ENCODE results near the gene GET3. TPM values are rescaled to one million over a fixed set of nuclear protein-coding genes. Genes with fewer than 3 reads are reported as not detected.
A peak's percentile ranks its signal among the peaks of the same experiment; 100 is the strongest.

Gene GET3
- total RNA-seq, 1 donor from 2014 or later: 60.7 TPM

DNA sequence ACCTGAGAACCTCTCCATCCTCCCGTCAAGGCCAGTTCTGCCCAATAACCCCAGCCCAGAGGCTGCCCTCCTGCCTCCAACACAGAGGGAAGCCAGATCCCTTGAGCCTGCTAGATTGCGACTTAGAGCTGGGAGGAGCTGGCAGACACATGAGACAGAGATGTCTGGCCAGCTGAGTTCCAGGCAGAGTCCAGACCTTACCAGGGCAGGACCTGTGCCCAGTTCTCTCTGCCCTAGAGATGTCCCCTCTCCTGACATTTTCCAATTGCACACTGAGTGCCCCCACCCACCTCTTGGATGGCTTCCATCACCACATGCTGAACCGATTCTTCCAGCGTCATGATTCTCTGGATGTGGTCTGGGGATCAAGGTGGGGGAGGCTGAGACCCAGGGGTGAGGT lies 35.0 kb downstream of the GET3 start:
- intact Hi-C loops (cut with DNase I): no loop called here
- DNase-seq (peak; percentile 75), ATAC-seq (ENCODE audit: poor library complexity) (peak; percentile 52)

DNA sequence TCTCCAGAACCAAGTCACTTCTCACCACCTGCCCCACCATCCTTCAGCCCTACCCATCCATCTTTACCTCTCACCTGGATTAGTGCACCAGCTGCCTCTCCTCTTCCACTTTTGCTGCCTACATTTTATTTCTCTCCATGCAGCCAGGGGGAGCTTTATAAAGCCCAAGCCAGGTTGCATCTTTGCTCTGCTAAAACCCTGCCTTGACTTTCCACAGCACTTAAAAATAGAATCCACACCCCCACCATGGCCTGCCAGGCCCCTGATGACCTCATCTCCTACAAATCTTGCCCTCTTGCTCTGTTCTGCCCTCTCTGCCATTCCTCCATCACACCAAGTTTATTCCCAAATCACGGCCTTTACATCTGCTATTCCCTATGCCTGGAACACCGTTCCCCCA lies 36.3 kb downstream of the GET3 start:
- no peak for DNase-seq
- ATAC-seq (ENCODE audit: poor library complexity): peak; percentile 29
- intact Hi-C loops (cut with DNase I): no loop called here

DNA sequence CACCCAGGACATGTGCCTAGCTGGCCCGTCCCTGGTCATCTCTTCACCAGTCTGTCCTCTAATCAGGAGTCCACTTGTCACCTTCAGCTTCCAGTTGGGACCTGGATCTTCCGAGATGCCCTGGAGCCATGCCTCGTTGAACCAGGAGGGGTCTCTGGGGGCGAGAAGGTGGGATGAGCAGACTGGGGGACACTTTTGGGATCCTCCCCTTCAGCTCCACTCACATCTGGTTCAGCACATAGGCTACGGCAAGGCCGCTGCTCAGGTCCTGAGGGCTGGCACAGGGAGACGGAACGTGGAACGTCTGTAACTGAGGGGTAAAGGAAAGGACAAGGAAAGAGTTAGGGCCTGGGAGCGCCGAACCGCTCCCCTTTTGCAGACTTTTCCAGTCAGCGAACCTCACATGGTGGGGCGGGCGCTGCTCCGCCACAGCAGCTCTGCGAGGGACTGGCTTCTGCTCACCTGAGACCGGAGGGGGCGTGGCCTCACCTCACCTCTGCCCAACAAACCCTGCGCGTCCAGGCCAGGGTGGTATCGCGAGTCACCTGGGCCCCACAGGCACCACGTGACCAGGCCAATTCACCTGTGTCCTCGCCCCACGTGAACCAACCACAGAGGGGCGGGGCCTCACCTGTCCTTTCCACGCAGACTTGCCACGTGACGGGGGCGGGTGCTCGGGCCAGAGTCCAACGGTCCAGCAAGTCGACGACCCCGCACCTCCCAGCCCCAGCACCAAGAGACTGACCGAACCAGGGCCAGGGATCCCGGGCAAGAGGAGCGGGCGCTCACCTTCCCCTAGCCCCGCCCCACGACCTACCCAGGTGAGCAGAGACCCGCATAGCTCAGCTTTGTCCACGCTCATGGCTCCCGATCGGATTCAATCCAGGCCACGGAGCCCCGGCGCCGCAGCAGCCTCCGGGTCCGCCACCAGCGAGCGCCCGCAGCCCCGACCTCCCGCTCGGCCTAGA lies 37.6 kb downstream of the GET3 start, which contains the start of gene HOOK2:
Gene HOOK2 (minus strand): TSS at position 965 of the 968 bp plus-strand sequence. CDS start 103 bp downstream, at position 862.
- ATAC-seq (ENCODE audit: poor library complexity) (no peak), DNase-seq (no peak)
- intact Hi-C loops (cut with DNase I): no loop called here

DNA sequence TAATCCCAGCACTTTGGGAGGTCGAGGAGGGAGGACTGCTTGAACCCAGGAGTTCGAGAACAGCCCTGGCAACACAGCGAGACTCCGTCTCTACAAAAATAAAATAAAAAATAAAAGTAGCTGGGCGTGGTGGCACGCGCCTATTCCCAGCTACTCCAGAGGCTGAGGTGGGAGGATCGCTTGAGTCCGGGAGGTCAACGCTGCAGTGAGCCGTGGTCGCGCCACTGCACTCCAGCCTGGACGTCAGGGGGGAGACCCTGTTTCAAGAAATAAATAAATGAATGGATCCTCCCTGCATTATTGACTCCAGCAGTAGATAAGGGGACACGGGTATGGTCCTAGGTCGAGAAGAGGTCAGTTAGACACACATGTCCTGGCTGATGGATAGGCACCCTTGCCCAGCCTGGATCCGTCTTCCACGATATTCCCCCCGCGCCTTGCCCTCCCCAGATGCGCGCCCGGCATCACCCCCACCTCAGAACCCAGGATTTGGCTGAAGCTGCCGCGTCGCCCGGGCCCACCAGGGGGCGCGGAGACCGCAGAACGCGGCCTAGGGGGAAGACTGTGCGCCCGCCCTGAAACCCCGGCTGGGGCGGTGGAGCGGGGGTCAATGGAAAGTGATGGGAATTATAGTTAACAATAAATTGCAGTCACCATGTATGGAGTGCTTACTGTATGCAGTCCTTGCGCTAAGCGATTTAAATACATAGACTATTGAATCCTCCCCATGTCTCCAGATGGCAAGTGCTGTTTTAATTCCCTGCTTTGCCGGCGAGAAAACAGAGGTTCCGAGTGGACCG lies 40.1 kb downstream of the GET3 start:
- ATAC-seq (ENCODE audit: poor library complexity): peak; percentile 62
- intact Hi-C loops (cut with DNase I): loop anchor here (1.0 kb wide), 1 partner anchor 18 kb away; no protein-coding TSS in a partner anchor
- DNase-seq: peak; percentile 89

DNA sequence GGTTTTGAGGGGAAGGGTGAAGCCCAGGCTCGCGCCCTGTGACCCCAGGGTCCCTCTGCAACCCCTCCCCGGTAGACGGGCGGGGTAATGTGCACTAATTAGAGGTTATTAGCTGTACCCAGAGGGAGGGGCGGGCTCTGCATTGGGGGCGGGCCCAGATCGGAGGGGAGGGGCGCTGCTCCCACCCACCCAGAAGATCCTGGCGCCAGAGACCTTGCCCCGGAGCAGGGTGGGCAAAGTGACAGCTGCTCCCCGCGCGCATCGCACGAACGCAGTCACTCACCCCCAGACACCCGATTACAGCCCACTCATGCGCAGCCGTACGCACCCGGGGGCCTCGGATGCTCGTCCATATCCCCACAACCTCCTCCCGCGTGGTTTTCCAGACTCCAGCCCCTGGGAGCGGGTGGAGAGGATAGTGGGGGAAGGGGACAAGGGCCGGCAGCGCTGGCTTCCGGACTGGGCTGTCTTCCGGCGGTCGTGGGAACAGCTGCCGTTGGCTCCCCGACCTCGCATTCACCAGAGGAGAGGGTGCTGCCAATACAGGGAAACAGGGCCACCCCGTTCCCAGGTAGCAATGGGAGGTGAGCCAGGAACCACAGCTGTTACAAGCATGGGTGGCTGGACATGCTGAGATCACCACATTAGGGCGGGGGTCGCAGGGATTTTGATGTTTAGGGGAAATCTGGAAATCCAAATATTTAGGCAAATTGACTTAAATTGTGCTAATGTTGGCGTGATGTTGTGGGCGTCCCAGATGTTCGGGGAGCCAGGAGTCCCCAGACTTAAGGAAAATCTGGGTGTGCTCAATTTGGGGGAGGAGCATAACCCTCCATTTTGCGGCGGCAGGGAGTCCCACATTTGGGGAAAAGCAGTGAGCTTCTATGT lies 41.0 kb downstream of the GET3 start:
- ATAC-seq (ENCODE audit: poor library complexity): peak; percentile 35
- peak; percentile 87 for DNase-seq
- intact Hi-C loops (cut with DNase I): no loop called here

DNA sequence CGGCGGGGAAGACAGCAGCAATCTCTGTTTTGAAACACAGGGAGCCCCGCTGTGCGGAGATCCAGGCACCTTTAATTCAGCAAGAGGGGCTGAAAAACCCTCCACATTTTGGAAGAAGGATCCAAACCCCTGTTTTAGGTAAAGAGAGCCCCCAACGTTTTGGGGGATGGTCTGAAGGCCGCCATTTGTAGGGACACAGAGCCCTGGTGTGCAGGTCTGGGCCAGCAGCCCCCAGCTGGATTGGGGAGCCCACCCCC lies 41.5 kb downstream of the GET3 start:
- intact Hi-C loops (cut with DNase I): no loop called here
- no peak for ATAC-seq (ENCODE audit: poor library complexity)
- DNase-seq: no peak

DNA sequence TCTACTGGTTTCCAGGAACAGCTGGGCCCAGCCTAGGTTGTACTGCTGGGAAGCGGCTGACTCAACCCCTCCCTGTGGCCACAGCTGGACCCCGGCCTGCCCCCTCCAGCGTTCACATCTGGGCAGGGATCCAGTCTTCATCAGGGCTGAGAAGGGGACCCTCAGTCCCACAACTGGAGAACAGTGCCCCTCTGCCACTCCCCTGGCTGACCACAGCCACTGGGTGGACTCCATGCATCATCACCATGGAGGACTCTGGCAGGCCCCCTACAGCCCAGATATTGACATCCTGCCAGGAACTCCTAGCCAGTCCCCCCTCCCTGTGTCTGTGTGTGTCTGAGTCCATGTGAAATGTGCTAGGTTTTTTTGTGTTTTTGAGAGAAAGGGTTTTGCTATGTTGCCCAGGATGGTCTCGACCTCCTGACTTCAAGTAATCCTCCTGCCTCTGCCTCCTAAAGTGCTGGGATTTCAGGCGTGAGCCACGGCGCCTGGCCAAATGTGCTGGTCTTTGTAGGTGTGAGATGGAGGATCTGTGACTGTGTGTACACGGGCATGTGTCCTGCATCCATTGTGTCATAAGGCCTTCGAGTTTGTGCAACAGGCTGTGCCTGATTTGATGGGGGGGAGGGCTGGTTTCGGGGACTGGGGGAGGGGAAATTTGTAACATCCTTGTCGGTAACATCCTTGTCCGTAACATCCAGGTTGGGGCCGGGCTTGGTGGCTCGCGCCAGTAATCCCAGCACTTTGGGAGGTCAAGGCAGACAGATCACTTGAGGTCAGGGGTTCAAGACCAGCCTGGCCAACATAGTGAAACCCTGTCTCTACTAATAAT lies 42.1 kb downstream of the GET3 start:
- ATAC-seq (ENCODE audit: poor library complexity) (peak; percentile 6), DNase-seq (peak; percentile 82)
- intact Hi-C loops (cut with DNase I): no loop called here

DNA sequence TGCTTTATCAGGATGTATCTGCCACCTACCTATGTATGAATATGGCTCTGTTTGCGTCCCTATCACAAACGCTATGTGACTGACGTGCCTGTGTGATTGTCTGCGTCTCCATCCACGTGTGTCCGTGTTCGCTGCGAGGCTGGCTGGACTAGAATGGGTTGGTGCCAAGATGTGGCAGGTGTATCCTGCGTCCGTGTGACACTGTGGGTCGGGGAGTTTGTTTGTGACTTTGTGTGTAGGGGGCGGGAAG lies 44.8 kb downstream of the GET3 start:
- DNase-seq (no peak), ATAC-seq (ENCODE audit: poor library complexity) (no peak)
- intact Hi-C loops (cut with DNase I): no loop called here

DNA sequence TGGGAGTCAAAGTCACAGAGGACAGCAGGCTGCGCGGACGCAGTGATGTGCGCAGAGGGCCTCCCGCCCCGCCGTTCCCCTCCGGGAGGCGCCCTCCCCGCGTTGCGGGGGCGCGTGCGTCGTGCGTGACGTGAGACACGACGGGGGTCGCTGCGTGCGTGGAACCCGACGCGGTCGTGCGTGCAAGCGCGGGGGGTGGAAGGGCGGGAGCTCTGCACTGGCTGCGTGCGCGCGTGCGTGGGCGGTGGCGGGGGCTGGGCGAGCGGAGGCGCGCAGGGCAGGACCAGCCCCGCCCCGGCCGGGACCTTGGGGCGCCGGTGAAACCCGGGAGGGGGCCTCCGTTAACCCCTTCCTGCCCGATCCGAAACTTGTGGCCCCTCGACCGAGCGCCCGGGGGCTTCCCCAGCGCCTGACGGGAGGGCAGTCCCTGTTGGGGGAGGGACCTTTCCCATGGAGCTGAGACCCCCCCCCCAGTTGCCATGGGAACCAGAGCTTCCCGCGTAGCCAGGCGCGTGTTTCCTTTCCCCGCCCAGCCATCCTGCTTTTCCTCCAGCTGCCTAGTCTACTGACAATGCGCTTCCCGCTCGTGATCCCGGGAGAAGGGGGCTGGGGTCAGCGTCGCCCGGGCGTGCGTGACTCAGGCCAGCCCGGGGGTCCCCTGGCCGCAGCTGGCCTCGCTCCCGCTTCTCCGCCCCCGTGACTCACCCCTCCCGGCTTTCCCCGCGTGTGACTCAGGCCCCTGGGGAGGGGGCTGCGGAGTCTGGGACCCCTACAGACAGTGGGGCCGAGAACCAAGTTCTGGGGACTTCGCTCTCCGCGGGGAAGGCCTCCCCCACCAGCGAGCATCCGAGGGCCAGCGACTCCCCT lies 45.4 kb downstream of the GET3 start:
- ATAC-seq (ENCODE audit: poor library complexity) (peak; percentile 76), DNase-seq (peak; percentile 95)
- intact Hi-C loops (cut with DNase I): no loop called here

DNA sequence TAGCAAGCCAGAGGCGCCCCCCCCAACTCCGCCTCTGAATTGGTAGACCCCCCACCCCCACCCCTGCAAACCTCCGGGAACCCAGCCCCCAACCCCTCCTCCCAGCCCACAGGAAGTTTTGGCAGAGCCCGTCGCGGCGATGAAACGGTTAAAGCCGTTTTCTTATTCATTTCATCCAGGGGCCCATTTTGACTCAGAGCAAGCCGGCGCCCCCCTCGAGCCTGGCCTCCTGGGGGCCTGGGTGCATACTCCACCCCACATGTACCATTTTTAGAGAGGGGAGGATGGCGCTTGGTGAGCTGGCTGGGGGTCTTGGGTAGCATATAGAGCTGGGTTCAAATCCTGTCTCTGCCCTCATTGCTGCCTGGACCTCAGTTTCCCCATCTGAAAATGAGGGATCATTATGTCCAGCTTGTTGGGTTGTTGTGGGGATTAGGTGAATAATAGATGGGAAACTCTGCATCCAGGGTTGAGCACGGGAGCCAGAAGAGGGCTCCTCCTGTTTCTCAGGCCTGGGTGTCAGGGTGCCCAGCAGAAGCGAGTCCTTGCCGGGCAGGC lies 46.1 kb downstream of the GET3 start:
- DNase-seq (no peak), ATAC-seq (ENCODE audit: poor library complexity) (no peak)
- intact Hi-C loops (cut with DNase I): no loop called here

DNA sequence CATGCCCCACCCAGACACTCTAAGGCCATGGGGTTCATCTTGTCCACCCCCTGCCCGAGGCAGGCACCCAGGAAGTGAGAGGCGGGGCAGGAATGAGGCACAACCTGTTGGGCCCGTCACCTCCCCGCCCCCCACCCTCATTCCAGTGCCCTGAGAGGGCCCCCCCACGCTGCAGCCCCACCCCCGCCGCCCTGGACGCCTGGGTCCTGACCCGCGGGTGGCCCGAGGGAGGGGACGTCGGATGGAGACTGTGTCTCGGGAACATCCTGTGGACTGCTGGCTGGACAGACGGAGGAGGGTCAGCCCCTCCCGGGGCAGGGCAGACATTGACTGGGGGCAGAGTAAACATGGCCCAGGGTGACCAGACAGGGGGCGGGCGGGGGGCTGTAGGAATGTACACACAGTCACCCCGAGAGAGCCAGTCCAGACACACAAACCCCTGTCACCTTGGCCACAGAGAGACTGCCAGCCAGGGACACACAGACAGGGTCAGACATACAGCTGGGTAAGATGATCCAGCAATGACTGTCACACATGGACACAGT lies 46.6 kb downstream of the GET3 start:
- ATAC-seq (ENCODE audit: poor library complexity): no peak
- peak; percentile 65 for DNase-seq
- intact Hi-C loops (cut with DNase I): no loop called here

DNA sequence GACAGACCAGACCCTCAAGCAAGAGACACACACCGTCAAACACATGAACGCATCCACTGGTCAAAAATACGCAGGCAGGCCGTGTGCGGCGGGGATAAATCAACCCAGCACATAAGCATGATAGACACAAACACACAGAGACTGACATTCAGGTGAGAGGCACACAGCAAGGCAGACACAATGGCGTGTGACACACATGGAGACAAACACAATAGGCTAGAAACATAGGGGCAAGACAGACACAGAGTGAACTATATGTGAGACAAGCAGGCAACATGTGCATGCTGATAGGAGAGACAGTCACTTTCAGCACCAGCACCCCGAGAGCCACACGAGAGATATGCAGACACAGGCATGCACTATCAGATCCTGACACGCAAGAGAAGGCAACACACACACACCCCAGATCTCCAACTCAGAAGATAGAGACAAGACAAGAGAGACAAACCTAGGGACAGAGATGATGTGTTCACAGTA lies 47.1 kb downstream of the GET3 start:
- intact Hi-C loops (cut with DNase I): no loop called here
- no peak for ATAC-seq (ENCODE audit: poor library complexity)
- no peak for DNase-seq

DNA sequence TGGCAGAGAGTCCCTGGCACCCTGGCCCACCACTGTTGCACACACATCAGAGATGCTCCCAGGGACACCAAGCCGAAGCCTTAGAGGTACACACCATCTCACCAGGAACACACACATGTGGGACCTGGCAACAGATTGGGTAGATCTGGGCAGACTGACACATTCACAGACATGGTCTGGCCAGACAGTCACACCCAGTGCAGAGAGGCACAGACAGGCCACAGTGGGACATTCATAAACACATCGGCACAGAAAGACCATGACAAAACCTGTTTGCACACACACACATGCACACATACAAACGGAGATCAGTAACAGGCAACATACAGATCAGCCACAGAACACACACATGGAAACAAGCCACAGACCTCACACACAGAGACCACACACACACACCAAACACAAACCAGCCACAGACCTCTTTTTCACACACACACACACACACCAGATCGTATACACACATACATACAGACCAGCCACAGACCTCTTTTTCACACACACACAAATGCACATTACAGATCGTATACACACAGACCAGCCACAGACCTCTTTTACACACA lies 47.7 kb downstream of the GET3 start:
- no peak for ATAC-seq (ENCODE audit: poor library complexity)
- intact Hi-C loops (cut with DNase I): no loop called here
- DNase-seq: no peak

DNA sequence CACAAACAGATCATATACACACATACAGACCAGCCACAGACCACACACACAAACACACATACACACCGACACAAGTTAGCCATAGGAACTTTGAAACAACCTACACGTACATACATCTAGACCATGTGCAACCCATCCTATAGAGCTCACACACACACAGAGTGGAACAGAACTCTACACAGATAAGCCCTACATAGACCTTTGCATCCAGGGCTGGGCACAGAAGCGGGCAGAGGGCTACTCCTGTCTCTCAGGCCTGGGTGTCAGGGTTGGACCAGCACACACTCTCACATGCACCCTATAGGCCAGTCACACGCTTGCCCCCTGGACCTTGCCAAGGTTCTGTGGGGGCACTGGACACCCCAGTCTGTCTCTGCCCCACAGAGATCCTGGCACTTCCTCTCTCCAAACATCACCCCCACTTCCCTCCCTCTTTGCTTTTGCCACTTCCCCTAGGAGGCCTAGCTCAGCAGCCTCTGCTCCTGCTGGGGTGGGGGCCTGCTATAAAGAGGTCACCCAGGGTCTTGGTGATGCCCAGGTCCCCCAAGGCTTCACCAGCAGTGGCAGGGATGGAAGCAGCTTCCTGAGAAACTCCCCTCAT lies 48.2 kb downstream of the GET3 start:
- intact Hi-C loops (cut with DNase I): no loop called here
- DNase-seq (no peak), ATAC-seq (ENCODE audit: poor library complexity) (no peak)

DNA sequence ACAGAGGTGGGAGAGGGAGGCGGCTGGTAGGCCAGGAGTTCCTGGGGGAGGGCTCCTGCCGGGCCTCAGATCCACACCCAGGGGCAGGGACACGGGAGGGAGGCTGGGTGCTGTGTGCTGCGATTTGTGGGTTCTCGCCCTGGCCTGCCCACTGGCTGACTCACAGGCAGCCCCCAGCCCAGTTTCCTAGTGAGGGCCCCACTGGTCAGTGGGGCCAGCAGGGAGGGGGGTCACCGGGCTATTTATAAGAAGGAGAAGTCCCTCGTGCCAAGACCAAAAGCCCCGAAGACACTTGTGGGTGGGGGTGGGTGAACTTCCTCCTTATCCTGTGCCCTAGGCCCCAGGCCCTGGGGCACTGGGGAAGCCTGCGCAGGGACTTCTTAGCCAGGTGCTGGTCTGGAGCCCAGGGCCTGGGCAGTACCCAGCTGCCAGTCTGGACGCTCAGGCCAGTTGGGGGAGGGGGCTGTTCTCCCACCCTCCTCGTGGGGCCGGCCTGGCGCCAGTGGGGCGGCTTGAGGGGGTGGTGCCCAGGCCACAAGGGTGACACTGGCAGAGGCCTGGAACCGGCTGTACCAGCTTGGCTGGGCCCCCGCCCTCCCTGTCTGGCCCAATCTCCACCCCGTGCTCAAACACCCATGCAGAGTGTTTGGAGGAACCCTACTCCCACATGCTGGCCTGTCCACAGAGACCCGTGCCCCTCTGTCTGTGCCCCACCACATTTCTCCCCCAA lies 49.0 kb downstream of the GET3 start:
- DNase-seq (peak; percentile 83), ATAC-seq (ENCODE audit: poor library complexity) (peak; percentile 0)
- intact Hi-C loops (cut with DNase I): no loop called here
